ENCODE measurements around the gene PDPK1.

Gene PDPK1

DNA sequence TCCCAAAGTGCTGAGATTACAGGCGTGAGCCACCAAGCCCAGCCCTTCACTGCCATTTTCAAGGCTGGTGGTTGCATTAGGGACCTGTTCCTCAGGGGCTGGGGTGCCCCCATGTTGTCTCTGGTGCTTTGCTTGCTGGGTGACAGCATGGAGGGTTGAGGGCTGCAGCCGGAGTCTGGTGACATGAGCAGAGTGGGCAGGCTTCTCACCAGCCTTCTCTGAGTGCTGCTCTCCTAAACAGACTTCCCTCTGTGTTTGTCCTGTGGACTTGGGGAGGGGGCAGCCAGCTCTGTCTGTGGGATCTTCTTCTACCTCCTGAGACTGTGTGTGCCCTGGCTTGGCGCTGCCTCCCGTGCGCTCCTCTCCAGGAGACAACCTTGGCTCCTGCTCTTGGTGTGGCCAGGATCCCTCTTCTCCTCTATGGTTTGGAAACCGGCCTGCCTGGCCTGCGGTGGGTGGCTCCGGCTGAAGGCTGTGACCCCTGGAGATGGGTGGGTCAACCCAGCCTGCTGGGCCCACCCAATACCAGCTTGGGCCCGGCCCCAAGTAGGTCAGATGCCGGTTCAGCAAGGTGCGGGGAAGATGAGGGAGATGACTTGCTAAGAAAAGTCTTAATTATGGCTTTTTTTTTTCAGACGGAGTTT, 72.1 kb downstream of the PDPK1 start:
- no peak for TF ChIP-seq CTCF (IDR thresholded peaks at IDR 0.05)

- TF ChIP-seq CTCF (IDR thresholded peaks at IDR 0.05): no peak
Observed at GRCh38 chr16:2610781-2611498, 73.1 kb downstream of the PDPK1 start.

DNA sequence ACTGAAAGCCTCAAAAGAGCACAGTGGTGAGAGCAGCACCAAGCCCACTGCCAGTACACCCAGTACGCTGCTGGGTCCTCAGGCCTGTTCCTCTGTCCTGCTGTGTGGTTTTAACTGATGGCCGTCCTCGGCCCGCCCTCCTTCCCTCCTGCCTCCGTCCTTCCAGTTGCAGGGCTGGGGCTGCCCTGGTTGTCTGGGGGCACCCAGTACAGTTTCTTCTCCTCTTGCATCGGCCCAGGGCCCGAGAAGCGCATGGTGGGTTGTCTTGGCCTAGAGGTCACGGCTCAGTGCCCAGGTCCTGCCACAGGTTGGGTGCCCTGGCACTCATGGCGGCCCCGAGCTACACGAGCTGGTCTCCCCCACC, 73.7 kb downstream of the PDPK1 start:
- no peak for TF ChIP-seq CTCF (IDR thresholded peaks at IDR 0.05)

DNA sequence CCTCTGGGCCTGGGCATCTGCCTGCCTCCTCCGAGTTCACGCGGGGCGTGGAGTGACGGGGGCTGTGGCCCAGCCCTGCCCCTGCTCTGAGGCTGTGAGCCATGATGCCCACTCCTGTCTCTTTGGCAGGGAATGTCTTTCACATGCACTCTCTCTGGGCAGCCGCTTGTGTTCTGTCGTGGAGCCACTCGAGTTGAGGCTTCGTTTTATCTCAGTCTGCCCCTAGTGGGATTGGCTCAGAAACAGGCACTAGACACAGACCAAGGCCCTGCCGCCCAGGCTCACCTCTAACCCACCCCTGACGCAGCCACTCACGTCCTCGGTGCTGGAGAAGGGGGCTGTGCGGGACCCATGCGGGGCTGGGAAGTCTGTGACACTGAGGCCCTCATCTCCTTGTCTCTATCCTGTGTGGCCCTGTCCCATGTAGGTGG, 77.0 kb downstream of the PDPK1 start:
- no peak for TF ChIP-seq CTCF (IDR thresholded peaks at IDR 0.05)

Measured in LNCAP (cell line).